Measurements from ENCODE around the gene ADAMTSL2. TPM values are rescaled to one million over a fixed set of nuclear protein-coding genes. Genes with fewer than 3 reads are reported as not detected.

The ADAMTSL2 gene
- total and polyA plus RNA-seq, 2 donors (not counting 1 experiment from before 2014, with no cell fraction given), result under 0.01 to 0.09 TPM

- no peak overlapping the region for H3K4me3 ChIP-seq (replicated peaks in 1 of 4; ENCODE audit: control extremely low read depth in 1 of 4, insufficient read depth in 1 of 4, low read depth in 3 of 4, low read length in 4 of 4)
- H3K27me3 ChIP-seq (ENCODE audit: control insufficient read depth, insufficient read depth, low read length), result peaks cover 15% of the 10 kb centered on the region
- H2AFZ ChIP-seq (ENCODE audit: low read length), result no peak overlapping the region
- H3K79me2 ChIP-seq (ENCODE audit: control insufficient read depth, insufficient read depth, low read length), result no peaks in the 10 kb centered on the region
- DNase-seq (ENCODE audit: low read depth in 2 of 2), result no peak
- H3K27ac ChIP-seq (ENCODE audit: insufficient read depth, low read length), result no peak overlapping the region
- TF ChIP-seq EZH2 (IDR thresholded peaks at IDR 0.05; ENCODE audit: low read length, missing control alignments) (no peak), CTCF (conservative IDR thresholded peaks at IDR 0.05 in 1 of 2, IDR thresholded peaks at IDR 0.05 in 1 of 2; ENCODE audit: low read depth in 1 of 2, low read length in 2 of 2) (no peak)
- no peaks in the 10 kb centered on the region for H4K20me1 ChIP-seq (ENCODE audit: control insufficient read depth, extremely low read depth, insufficient read depth, low read length)
- no peaks in the 10 kb centered on the region for H3K9me3 ChIP-seq (ENCODE audit: control insufficient read depth, insufficient read depth, low read depth, low read length)
- peaks cover 8% of the 10 kb centered on the region for H3K4me1 ChIP-seq (ENCODE audit: control insufficient read depth, extremely low read depth, insufficient read depth, low read length)
- H3K4me2 ChIP-seq (ENCODE audit: extremely low read depth, insufficient read depth, low read length), result no peak overlapping the region
- no peak overlapping the region for H3K9ac ChIP-seq (ENCODE audit: insufficient read depth, low read length)
- H3K36me3 ChIP-seq (ENCODE audit: control insufficient read depth, insufficient read depth, low read length), result no peaks in the 10 kb centered on the region
These were observed 1.6 kb downstream of the ADAMTSL2 start for GRCh38 chr9:133536080-133536479.

GRCh38 chr9:133536536-133536935, 2.0 kb downstream of the ADAMTSL2 start:
- Histone ChIP-seq H3K9ac (ENCODE audit: insufficient read depth, low read length) (no peak overlapping the region), H3K9me3 (ENCODE audit: control insufficient read depth, insufficient read depth, low read depth, low read length) (no peaks in the 10 kb centered on the region), H3K4me3 (replicated peaks in 1 of 4; ENCODE audit: control extremely low read depth in 1 of 4, insufficient read depth in 1 of 4, low read depth in 3 of 4, low read length in 4 of 4) (no peak overlapping the region), H3K79me2 (ENCODE audit: control insufficient read depth, insufficient read depth, low read length) (no peaks in the 10 kb centered on the region), H3K27me3 (ENCODE audit: control insufficient read depth, insufficient read depth, low read length) (peaks cover 11% of the 10 kb centered on the region), H4K20me1 (ENCODE audit: control insufficient read depth, extremely low read depth, insufficient read depth, low read length) (no peaks in the 10 kb centered on the region), H2AFZ (ENCODE audit: low read length) (no peak overlapping the region), H3K27ac (ENCODE audit: insufficient read depth, low read length) (no peak overlapping the region), H3K4me1 (ENCODE audit: control insufficient read depth, extremely low read depth, insufficient read depth, low read length) (peaks cover 8% of the 10 kb centered on the region), H3K4me2 (ENCODE audit: extremely low read depth, insufficient read depth, low read length) (no peak overlapping the region), H3K36me3 (ENCODE audit: control insufficient read depth, insufficient read depth, low read length) (no peaks in the 10 kb centered on the region)
- TF ChIP-seq CTCF (conservative IDR thresholded peaks at IDR 0.05 in 1 of 2, IDR thresholded peaks at IDR 0.05 in 1 of 2; ENCODE audit: low read depth in 1 of 2, low read length in 2 of 2) (no peak), EZH2 (IDR thresholded peaks at IDR 0.05; ENCODE audit: low read length, missing control alignments) (no peak)
- no peak for DNase-seq (ENCODE audit: low read depth in 2 of 2)

DNA sequence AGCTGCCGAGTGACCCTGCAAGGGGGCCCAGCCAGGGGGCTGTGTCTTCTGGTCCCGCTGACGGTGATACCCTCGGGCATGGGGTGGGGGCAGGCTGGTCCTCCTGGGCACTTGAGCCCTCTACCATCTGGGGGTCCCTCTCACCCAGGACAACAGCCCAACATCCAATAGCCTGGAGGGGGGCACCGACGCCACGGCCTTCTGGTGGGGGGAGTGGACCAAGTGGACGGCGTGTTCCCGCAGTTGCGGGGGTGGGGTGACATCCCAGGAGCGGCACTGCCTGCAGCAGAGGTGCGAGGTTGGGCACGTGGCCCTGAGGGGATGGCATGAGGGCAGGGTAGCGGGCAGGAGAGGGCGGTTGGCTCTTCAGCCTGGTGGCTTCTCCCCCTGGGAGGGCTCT, 2.8 kb downstream of the ADAMTSL2 start:
- no peak overlapping the region for H3K9ac ChIP-seq (ENCODE audit: insufficient read depth, low read length)
- TF ChIP-seq EZH2 (IDR thresholded peaks at IDR 0.05; ENCODE audit: low read length, missing control alignments), result no peak
- H3K36me3 ChIP-seq (ENCODE audit: control insufficient read depth, insufficient read depth, low read length), result no peaks in the 10 kb centered on the region
- no peak overlapping the region for H2AFZ ChIP-seq (ENCODE audit: low read length)
- H3K4me2 ChIP-seq (ENCODE audit: extremely low read depth, insufficient read depth, low read length), result no peak overlapping the region
- no peak overlapping the region for H3K4me3 ChIP-seq (replicated peaks in 1 of 4; ENCODE audit: control extremely low read depth in 1 of 4, insufficient read depth in 1 of 4, low read depth in 3 of 4, low read length in 4 of 4)
- no peaks in the 10 kb centered on the region for H4K20me1 ChIP-seq (ENCODE audit: control insufficient read depth, extremely low read depth, insufficient read depth, low read length)
- no peaks in the 10 kb centered on the region for H3K79me2 ChIP-seq (ENCODE audit: control insufficient read depth, insufficient read depth, low read length)
- peaks cover 11% of the 10 kb centered on the region for H3K27me3 ChIP-seq (ENCODE audit: control insufficient read depth, insufficient read depth, low read length)
- H3K27ac ChIP-seq (ENCODE audit: insufficient read depth, low read length), result no peak overlapping the region
- no peaks in the 10 kb centered on the region for H3K9me3 ChIP-seq (ENCODE audit: control insufficient read depth, insufficient read depth, low read depth, low read length)
- H3K4me1 ChIP-seq (ENCODE audit: control insufficient read depth, extremely low read depth, insufficient read depth, low read length), result peaks cover 8% of the 10 kb centered on the region
- DNase-seq (ENCODE audit: low read depth in 2 of 2), result no peak
